K562 (cell line): ENCODE data around the gene DIPK1A. TPM values are rescaled to one million over a fixed set of nuclear protein-coding genes. Genes with fewer than 3 reads are reported as not detected.

ENCODE experiments used
- ATAC-seq: fragments of 200-7000 bp; cut with Tn5 transposase; 3 replicates; pipeline ENCODE4 v1.9.1; 2020; ENCODE audit warnings: moderate library complexity
- BruUV-seq: library from RNA; stranded (reverse); fragments of 400-500 nt; replicated peaks from 2 replicates; lab custom pipeline; 2021; lab: Mats Ljungman, UMichigan
- CTCF ChIA-PET: fragments of 300-600 bp; formaldehyde crosslinking; extraction: SDS; loops from one replicate; lab custom pipeline; 2021; ENCODE audit warnings: low intra/inter-chr PET ratio; lab: Yijun Ruan, JAX
- POLR2A ChIA-PET: fragments of 300-600, 350-650 bp; sonication (Branson Sonifier 250); formaldehyde crosslinking; extraction: SDS; loops from one replicate; lab custom pipeline; 2021; ENCODE audit warnings: antibody characterized with exemption, inconsistent platforms; lab: Yijun Ruan, JAX
- DNase-seq, 4 experiments: peaks; one replicate each; pipeline versions ENCODE4 v3.0.0 to v3.0.0-alpha.2; 2011 to 2018; ENCODE audit warnings: low spot score in 3 of 4, mixed read lengths in 3 of 4; ENCODE audit errors: extremely low read depth in 1 of 4
- FAIRE-seq: peaks from 2 replicates; lab custom pipeline; 2011; peaks lifted over from hg19 to GRCh38; lab: Jason Lieb, UNC
- H2AFZ ChIP-seq: 2 replicates; pipeline ENCODE4 v1.6.0; 2011; ENCODE audit warnings: low read depth, low read length, control low read depth, inconsistent platforms
- H3K27ac ChIP-seq: fragments of 200-600 bp; 3 replicates; pipeline ENCODE4 v1.8.0; 2011; ENCODE audit warnings: low read depth, mild to moderate bottlenecking, control low read depth, inconsistent platforms, low read length, moderate library complexity, mixed read lengths; ENCODE audit errors: extremely low read depth
- H3K27me3 ChIP-seq, 2 experiments: fragments of 300-600 bp in 1 of 2; 2 replicates in 1 of 2; 3 replicates in 1 of 2; pipeline versions ENCODE4 v1.6.0 to v1.8.0; 2011; ENCODE audit warnings: inconsistent platforms in 2 of 2, low read length in 2 of 2, mild to moderate bottlenecking in 1 of 2, mixed read lengths in 1 of 2, moderate library complexity in 1 of 2; ENCODE audit not compliant: control insufficient read depth in 2 of 2, insufficient read depth in 2 of 2
- H3K36me3 ChIP-seq: fragments of 300-600 bp; 3 replicates; pipeline ENCODE4 v1.8.0; 2011; ENCODE audit warnings: mild to moderate bottlenecking, low read length, inconsistent platforms; ENCODE audit not compliant: control insufficient read depth, insufficient read depth
- H3K4me1 ChIP-seq, 2 experiments: fragments of 200-600 bp in 1 of 2; replicated peaks in 1 of 2; 2 replicates in 1 of 2; 3 replicates in 1 of 2; pipeline versions ENCODE4 v1.5.1 to v1.8.0; 2011; ENCODE audit warnings: inconsistent platforms in 2 of 2, low read length in 2 of 2, mild to moderate bottlenecking in 1 of 2, mixed read lengths in 1 of 2, moderate library complexity in 1 of 2; ENCODE audit not compliant: control insufficient read depth in 2 of 2, insufficient read depth in 2 of 2
- H3K4me2 ChIP-seq: 2 replicates; pipeline ENCODE4 v1.6.1; 2011; ENCODE audit warnings: low read length, control low read depth, inconsistent platforms, mixed read lengths; ENCODE audit not compliant: insufficient read depth
- H3K4me3 ChIP-seq: fragments of 200-600 bp; sonication (generic), shearing (Covaris generic); 2 replicates; pipeline ENCODE4 v1.5.1; 2016; ENCODE audit warnings: control low read depth, inconsistent platforms
- H3K79me2 ChIP-seq: fragments of 200-600 bp; 3 replicates; pipeline ENCODE4 v1.8.0; 2011; ENCODE audit warnings: low read length, inconsistent platforms; ENCODE audit not compliant: control insufficient read depth, insufficient read depth
- H3K9ac ChIP-seq, 2 experiments: 2 replicates each; pipeline versions ENCODE4 v1.6.0 to v1.6.1; 2011; ENCODE audit warnings: low read depth in 2 of 2, low read length in 2 of 2, control low read depth in 1 of 2, inconsistent platforms in 1 of 2, mild to moderate bottlenecking in 1 of 2, mixed read lengths in 1 of 2; ENCODE audit not compliant: insufficient read depth in 1 of 2
- H3K9me1 ChIP-seq: one replicate; pipeline ENCODE4 v1.6.0; 2011; ENCODE audit warnings: inconsistent platforms, mild to moderate bottlenecking, low read length, moderate library complexity; ENCODE audit not compliant: control insufficient read depth, insufficient read depth
- H3K9me3 ChIP-seq: replicated peaks from 2 replicates; pipeline ENCODE4 v1.5.1; 2011; ENCODE audit warnings: low read depth, low read length, inconsistent platforms; ENCODE audit not compliant: control insufficient read depth, insufficient read depth
- H4K20me1 ChIP-seq: replicated peaks from 2 replicates; pipeline ENCODE4 v1.6.1; 2011; ENCODE audit warnings: low read length, inconsistent platforms, mixed read lengths; ENCODE audit not compliant: control insufficient read depth, insufficient read depth
- ARID1B ChIP-seq: fragments of 450-650 bp; IDR thresholded peaks from 2 replicates; pipeline ENCODE4 v1.6.1; 2016; ENCODE audit warnings: antibody characterized with exemption, mild to moderate bottlenecking, inconsistent platforms
- GMEB1 ChIP-seq: fragments of 250-450 bp; sonication (Bioruptor Pico); IDR thresholded peaks from 2 replicates; pipeline ENCODE4 v1.4.0; 2020; ENCODE audit warnings: mild to moderate bottlenecking
- MNT ChIP-seq, 2 experiments: fragments of 450-650 bp; conservative IDR thresholded peaks; 2 replicates each; pipeline ENCODE4 v1.6.1; 2017; ENCODE audit warnings: mild to moderate bottlenecking in 2 of 2, moderate library complexity in 2 of 2
- NBN ChIP-seq: fragments of 450-650 bp; IDR thresholded peaks from 2 replicates; pipeline ENCODE4 v1.6.1; 2016; ENCODE audit warnings: low read depth, mild to moderate bottlenecking
- ZFP1 ChIP-seq: fragments of 450-650 bp; formaldehyde crosslinking; IDR thresholded peaks from 2 replicates; pipeline ENCODE4 v1.4.0; 2020; ENCODE audit warnings: mild to moderate bottlenecking, mixed read lengths
- ZNF592 ChIP-seq: fragments of 450-650 bp; IDR thresholded peaks from 2 replicates; pipeline ENCODE4 v1.6.1; 2017; ENCODE audit warnings: antibody characterized with exemption, mild to moderate bottlenecking
- ZNF830 ChIP-seq: fragments of 250-450 bp; sonication (Bioruptor Pico); IDR thresholded peaks from 2 replicates; pipeline ENCODE4 v1.5.0; 2021; ENCODE audit warnings: mild to moderate bottlenecking
- WGBS: fragments of 100-300 bp; shearing (Covaris generic); methylation state at CpG from one replicate; pipeline ENCODE4 v1.1.6; 2016; ENCODE audit warnings: low coverage, mixed read lengths; ENCODE audit not compliant: insufficient coverage; ENCODE audit errors: missing lambda C conversion rate; 5-methylcytosine and 5-hydroxymethylcytosine counted together
- in situ Hi-C: fragments of 300-500 bp; cut with MboI; formaldehyde crosslinking; loops from 4 replicates; pipeline ENCODE4 v1.15.0; 2018; ENCODE audit warnings: inconsistent platforms, mixed read lengths
- intact Hi-C: fragments of 100-400 bp; cut with micrococcal nuclease; formaldehyde crosslinking; loops from 2 replicates; pipeline ENCODE4 v1.14.2; 2022
- polyA plus RNA-seq, 8 experiments: library from polyadenylated mRNA; depleted of rRNA in 4 of 8; stranded (reverse) in 5 of 8; unstranded in 3 of 8; fragments of >200 nt; fragmentation: Nextera tagmentation in 2 of 8; fragmentation: Illumina TruSeq in 1 of 8; extraction: Ambion mirVana in 2 of 8; extraction: Trizol in 1 of 8; gene quantifications; 2 replicates each; pipeline versions ENCODE4 v1.2.1 to v1.2.3, GENCODE V29; 2011 to 2014; ENCODE audit warnings: inconsistent platforms in 1 of 8, missing spikeins in 1 of 8
- total RNA-seq, 7 experiments: library from RNA; depleted of rRNA in 6 of 7; stranded (reverse); fragments of >200 nt in 6 of 7; fragmentation: Illumina TruSeq in 2 of 7; extraction: Trizol in 2 of 7; gene quantifications; 2 replicates each; pipeline versions ENCODE4 v1.2.1 to v1.2.3, GENCODE V29; 2011 to 2021; ENCODE audit warnings: low replicate concordance in 1 of 7
- TF ChIP-seq, protein P1 (sequence below): fragments of 200-800 bp; sonication (Bioruptor generic); IDR thresholded peaks from 2 replicates; pipeline ENCODE4 v1.6.1; 2017; ENCODE audit warnings: missing genetic modification characterization, missing compliant biosample characterization
- TF ChIP-seq, protein P2 (sequence below), 2 experiments: fragments of 450-650 bp in 1 of 2; sonication (generic) in 1 of 2; formaldehyde crosslinking in 1 of 2; IDR thresholded peaks in 1 of 2; conservative IDR thresholded peaks in 1 of 2; 2 replicates each; pipeline versions ENCODE4 v1.6.1 to v1.8.1; 2016 to 2023; ENCODE audit warnings: mild to moderate bottlenecking in 2 of 2, moderate library complexity in 2 of 2, inconsistent platforms in 1 of 2, missing genetic modification reagents in 1 of 2

The DIPK1A gene
- total and polyA plus RNA-seq, 9 of the 15 experiments (the other 6 are each of a cell fraction or from before 2014, with no cell fraction given), result 0.54 to 2.5 (median 1.3) TPM

GRCh38 chr1:92957030-92957734, 4.1 kb downstream of the DIPK1A start:
- intact Hi-C loops, result no loop called here
- POLR2A ChIA-PET, result interaction anchor here (0.8 to 1.7 kb wide), 3 partner anchors 14 to 122 kb away, joined by 3 to 4 read pairs (median 4); no protein-coding TSS in a partner anchor
- 4% methylated on average over 5 of the region's 5 CpGs for WGBS
- Histone ChIP-seq H3K4me2 (peak overlapping the region; percentile 55), H3K9ac (peak overlapping the region; percentile 7 to 40; a peak in 1 of 4 replicates), H3K4me3 (no peak overlapping the region), H4K20me1 (no peaks in the 10 kb centered on the region), H3K27ac (peak overlapping the region; percentile 17; the same call in 1 of the 3 replicates), H3K9me1 (no peaks in the 10 kb centered on the region), H3K9me3 (no peaks in the 10 kb centered on the region), H3K27me3 (no peaks in the 10 kb centered on the region), H3K79me2 (no peaks in the 10 kb centered on the region), H3K4me1 (peaks cover 26 to 30% of the 10 kb centered on the region in 2 experiments), H2AFZ (peak overlapping the region; percentile 35), H3K36me3 (no peaks in the 10 kb centered on the region)
- in situ Hi-C loops, result no loop called here
- ATAC-seq (peak; percentile 51), FAIRE-seq (peak; percentile 82), DNase-seq (peak; percentile 32 to 77 (median 53))
- CTCF ChIA-PET, result interaction anchor here (0.7 kb wide), 1 partner anchor 99 kb away, joined by 3 read pairs; no protein-coding TSS in a partner anchor
- BruUV-seq, result no TSS peak
- no peak for TF ChIP-seq GMEB1 (CRISPR knock-in tag)
- TF ChIP-seq MNT (conservative IDR thresholded peaks at IDR 0.05), result peak; percentile 57 to 82; a peak in 3 of 4 replicates
- TF ChIP-seq ZNF592, result peak; percentile 49; the same call in 1 of the 2 replicates
- TF ChIP-seq NBN, result peak; percentile 66; the same call in 1 of the 2 replicates
- TF ChIP-seq, protein P1, sequence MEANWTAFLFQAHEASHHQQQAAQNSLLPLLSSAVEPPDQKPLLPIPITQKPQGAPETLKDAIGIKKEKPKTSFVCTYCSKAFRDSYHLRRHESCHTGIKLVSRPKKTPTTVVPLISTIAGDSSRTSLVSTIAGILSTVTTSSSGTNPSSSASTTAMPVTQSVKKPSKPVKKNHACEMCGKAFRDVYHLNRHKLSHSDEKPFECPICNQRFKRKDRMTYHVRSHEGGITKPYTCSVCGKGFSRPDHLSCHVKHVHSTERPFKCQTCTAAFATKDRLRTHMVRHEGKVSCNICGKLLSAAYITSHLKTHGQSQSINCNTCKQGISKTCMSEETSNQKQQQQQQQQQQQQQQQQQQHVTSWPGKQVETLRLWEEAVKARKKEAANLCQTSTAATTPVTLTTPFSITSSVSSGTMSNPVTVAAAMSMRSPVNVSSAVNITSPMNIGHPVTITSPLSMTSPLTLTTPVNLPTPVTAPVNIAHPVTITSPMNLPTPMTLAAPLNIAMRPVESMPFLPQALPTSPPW (CRISPR knock-in tag), result peak; percentile 58
- no peak for TF ChIP-seq ZFP1
- TF ChIP-seq, protein P2, sequence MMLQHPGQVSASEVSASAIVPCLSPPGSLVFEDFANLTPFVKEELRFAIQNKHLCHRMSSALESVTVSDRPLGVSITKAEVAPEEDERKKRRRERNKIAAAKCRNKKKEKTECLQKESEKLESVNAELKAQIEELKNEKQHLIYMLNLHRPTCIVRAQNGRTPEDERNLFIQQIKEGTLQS (IDR thresholded peaks at IDR 0.05), result peak; percentile 49; the same call in 1 of the 2 replicates
- TF ChIP-seq, protein P2 (CRISPR knock-in tag; conservative IDR thresholded peaks at IDR 0.05), result 0 out of 2 replicates have a peak, but pooled peaks have one; percentile 65
- peak; percentile 96 for TF ChIP-seq ARID1B
- TF ChIP-seq ZNF830 (CRISPR knock-in tag), result no peak
